Epithelial cell of proximal tubule (primary cell): ENCODE results near the gene RUNX1. TPM values are rescaled to one million over a fixed set of nuclear protein-coding genes. Genes with fewer than 3 reads are reported as not detected.

Source experiments
- DNase-seq: peaks from one replicate; pipeline ENCODE4 v3.0.0-alpha.2; 2011; ENCODE audit warnings: low read depth
- H3K4me3 ChIP-seq: 2 replicates; pipeline ENCODE4 v1.5.1; 2011; ENCODE audit warnings: low read depth, mild to moderate bottlenecking, low read length
- CTCF ChIP-seq: conservative IDR thresholded peaks from 2 replicates; pipeline ENCODE4 v1.5.1; 2012; ENCODE audit warnings: low read depth, mild to moderate bottlenecking, low read length
- total RNA-seq: library from RNA; depleted of rRNA; stranded (reverse); fragments of >200 nt; gene quantifications from 2 replicates; pipeline ENCODE4 v1.2.3, GENCODE V29; 2015

Gene RUNX1
- total RNA-seq, 1 donor from 2014 or later, result 11.3 TPM

GRCh38 chr21:34991366-34991957, 57.6 kb downstream of the RUNX1 start:
- H3K4me3 ChIP-seq, result no peak overlapping the region
- DNase-seq, result no peak
- no peak for TF ChIP-seq CTCF

GRCh38 chr21:34990842-34991241, 58.3 kb downstream of the RUNX1 start:
- no peak for DNase-seq
- no peak overlapping the region for H3K4me3 ChIP-seq
- no peak for TF ChIP-seq CTCF

- DNase-seq, result no peak
- no peak overlapping the region for H3K4me3 ChIP-seq
- no peak for TF ChIP-seq CTCF
Observed at GRCh38 chr21:34989337-34990151, 59.6 kb downstream of the RUNX1 start.

- no peak for TF ChIP-seq CTCF
- no peak for DNase-seq
- H3K4me3 ChIP-seq, result no peak overlapping the region
Observed at GRCh38 chr21:34988625-34989024, 60.5 kb downstream of the RUNX1 start.

GRCh38 chr21:34988139-34988538, 61.0 kb downstream of the RUNX1 start:
- TF ChIP-seq CTCF, result no peak
- no peak overlapping the region for H3K4me3 ChIP-seq
- DNase-seq, result no peak

- no peak for DNase-seq
- TF ChIP-seq CTCF, result no peak
- no peak overlapping the region for H3K4me3 ChIP-seq
Observed at GRCh38 chr21:34987501-34988072, 61.5 kb downstream of the RUNX1 start.
